Thyroid gland (tissue), 4 donors: Measurements from ENCODE around the gene STH.

Source experiments
- POLR2A ChIP-seq, 2 donors: fragments of 450-650 bp; IDR thresholded peaks; one replicate each; pipeline ENCODE4 v1.6.1; 2017; ENCODE audit warnings: antibody characterized with exemption in 2 of 2, mild to moderate bottlenecking in 2 of 2, moderate library complexity in 1 of 2
- TF ChIP-seq, protein P1 (sequence below), 6 experiments: fragments of 200-600 bp in 3 of 6; fragments of 450-650 bp in 3 of 6; sonication (generic) in 3 of 6; IDR thresholded peaks; one replicate each; pipeline ENCODE4 v1.5.1; 2016 to 2019; ENCODE audit warnings: antibody characterized with exemption in 6 of 6, mild to moderate bottlenecking in 2 of 6, inconsistent platforms in 1 of 6, moderate library complexity in 1 of 6

DNA sequence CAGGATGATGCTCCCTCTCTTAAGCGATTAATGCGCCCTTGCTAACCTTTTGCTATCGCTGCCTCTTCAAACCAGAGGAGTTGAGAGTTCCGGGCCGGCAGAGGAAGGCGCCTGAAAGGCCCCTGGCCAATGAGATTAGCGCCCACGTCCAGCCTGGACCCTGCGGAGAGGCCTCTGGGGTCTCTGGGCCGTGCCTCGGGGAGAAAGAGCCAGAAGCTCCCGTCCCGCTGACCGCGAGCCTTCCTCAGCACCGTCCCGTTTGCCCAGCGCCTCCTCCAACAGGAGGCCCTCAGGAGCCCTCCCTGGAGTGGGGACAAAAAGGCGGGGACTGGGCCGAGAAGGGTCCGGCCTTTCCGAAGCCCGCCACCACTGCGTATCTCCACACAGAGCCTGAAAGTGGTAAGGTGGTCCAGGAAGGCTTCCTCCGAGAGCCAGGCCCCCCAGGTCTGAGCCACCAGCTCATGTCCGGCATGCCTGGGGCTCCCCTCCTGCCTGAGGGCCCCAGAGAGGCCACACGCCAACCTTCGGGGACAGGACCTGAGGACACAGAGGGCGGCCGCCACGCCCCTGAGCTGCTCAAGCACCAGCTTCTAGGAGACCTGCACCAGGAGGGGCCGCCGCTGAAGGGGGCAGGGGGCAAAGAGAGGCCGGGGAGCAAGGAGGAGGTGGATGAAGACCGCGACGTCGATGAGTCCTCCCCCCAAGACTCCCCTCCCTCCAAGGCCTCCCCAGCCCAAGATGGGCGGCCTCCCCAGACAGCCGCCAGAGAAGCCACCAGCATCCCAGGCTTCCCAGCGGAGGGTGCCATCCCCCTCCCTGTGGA, 16.0 kb upstream of the STH start:
- TF ChIP-seq, protein P1, sequence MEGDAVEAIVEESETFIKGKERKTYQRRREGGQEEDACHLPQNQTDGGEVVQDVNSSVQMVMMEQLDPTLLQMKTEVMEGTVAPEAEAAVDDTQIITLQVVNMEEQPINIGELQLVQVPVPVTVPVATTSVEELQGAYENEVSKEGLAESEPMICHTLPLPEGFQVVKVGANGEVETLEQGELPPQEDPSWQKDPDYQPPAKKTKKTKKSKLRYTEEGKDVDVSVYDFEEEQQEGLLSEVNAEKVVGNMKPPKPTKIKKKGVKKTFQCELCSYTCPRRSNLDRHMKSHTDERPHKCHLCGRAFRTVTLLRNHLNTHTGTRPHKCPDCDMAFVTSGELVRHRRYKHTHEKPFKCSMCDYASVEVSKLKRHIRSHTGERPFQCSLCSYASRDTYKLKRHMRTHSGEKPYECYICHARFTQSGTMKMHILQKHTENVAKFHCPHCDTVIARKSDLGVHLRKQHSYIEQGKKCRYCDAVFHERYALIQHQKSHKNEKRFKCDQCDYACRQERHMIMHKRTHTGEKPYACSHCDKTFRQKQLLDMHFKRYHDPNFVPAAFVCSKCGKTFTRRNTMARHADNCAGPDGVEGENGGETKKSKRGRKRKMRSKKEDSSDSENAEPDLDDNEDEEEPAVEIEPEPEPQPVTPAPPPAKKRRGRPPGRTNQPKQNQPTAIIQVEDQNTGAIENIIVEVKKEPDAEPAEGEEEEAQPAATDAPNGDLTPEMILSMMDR (IDR thresholded peaks at IDR 0.05), result no peak
- TF ChIP-seq POLR2A (IDR thresholded peaks at IDR 0.05), result no peak
